ENCODE data around the gene KRT3.

The KRT3 gene

GRCh38 chr12:52835271-52836041 is 39.5 kb upstream of the KRT3 start:
- TF ChIP-seq SIN3A (IDR thresholded peaks at IDR 0.05; ENCODE audit: borderline replicate concordance, insufficient read depth, low read length) (no peak), TAF1 (IDR thresholded peaks at IDR 0.05; ENCODE audit: borderline replicate concordance, insufficient read depth, low read length) (no peak), FOXP2 (optimal IDR thresholded peaks at IDR 0.05; ENCODE audit: borderline replicate concordance, extremely low read depth, extremely low read length, insufficient read depth) (no peak), POLR2AphosphoS5 (IDR thresholded peaks at IDR 0.05; ENCODE audit: low read depth, low read length) (no peak)
- TF ChIP-seq, protein P1, sequence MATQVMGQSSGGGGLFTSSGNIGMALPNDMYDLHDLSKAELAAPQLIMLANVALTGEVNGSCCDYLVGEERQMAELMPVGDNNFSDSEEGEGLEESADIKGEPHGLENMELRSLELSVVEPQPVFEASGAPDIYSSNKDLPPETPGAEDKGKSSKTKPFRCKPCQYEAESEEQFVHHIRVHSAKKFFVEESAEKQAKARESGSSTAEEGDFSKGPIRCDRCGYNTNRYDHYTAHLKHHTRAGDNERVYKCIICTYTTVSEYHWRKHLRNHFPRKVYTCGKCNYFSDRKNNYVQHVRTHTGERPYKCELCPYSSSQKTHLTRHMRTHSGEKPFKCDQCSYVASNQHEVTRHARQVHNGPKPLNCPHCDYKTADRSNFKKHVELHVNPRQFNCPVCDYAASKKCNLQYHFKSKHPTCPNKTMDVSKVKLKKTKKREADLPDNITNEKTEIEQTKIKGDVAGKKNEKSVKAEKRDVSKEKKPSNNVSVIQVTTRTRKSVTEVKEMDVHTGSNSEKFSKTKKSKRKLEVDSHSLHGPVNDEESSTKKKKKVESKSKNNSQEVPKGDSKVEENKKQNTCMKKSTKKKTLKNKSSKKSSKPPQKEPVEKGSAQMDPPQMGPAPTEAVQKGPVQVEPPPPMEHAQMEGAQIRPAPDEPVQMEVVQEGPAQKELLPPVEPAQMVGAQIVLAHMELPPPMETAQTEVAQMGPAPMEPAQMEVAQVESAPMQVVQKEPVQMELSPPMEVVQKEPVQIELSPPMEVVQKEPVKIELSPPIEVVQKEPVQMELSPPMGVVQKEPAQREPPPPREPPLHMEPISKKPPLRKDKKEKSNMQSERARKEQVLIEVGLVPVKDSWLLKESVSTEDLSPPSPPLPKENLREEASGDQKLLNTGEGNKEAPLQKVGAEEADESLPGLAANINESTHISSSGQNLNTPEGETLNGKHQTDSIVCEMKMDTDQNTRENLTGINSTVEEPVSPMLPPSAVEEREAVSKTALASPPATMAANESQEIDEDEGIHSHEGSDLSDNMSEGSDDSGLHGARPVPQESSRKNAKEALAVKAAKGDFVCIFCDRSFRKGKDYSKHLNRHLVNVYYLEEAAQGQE (IDR thresholded peaks at IDR 0.05; ENCODE audit: insufficient read depth in 1 of 2, low read depth in 2 of 2, low read length in 2 of 2), result no peak

GRCh38 chr12:52834727-52835001 is 38.7 kb upstream of the KRT3 start:
- no peak for TF ChIP-seq POLR2AphosphoS5 (IDR thresholded peaks at IDR 0.05; ENCODE audit: low read depth, low read length)
- TF ChIP-seq FOXP2 (optimal IDR thresholded peaks at IDR 0.05; ENCODE audit: borderline replicate concordance, extremely low read depth, extremely low read length, insufficient read depth), result no peak
- TF ChIP-seq, protein P1 (IDR thresholded peaks at IDR 0.05; ENCODE audit: insufficient read depth in 1 of 2, low read depth in 2 of 2, low read length in 2 of 2), result no peak
- TF ChIP-seq TAF1 (IDR thresholded peaks at IDR 0.05; ENCODE audit: borderline replicate concordance, insufficient read depth, low read length), result no peak
- no peak for TF ChIP-seq SIN3A (IDR thresholded peaks at IDR 0.05; ENCODE audit: borderline replicate concordance, insufficient read depth, low read length)

- TF ChIP-seq, protein P1 (IDR thresholded peaks at IDR 0.05; ENCODE audit: insufficient read depth in 1 of 2, low read depth in 2 of 2, low read length in 2 of 2), result no peak
- TF ChIP-seq SIN3A (IDR thresholded peaks at IDR 0.05; ENCODE audit: borderline replicate concordance, insufficient read depth, low read length), result no peak
- TF ChIP-seq TAF1 (IDR thresholded peaks at IDR 0.05; ENCODE audit: borderline replicate concordance, insufficient read depth, low read length), result no peak
Observed at GRCh38 chr12:52833922-52834726, 38.2 kb upstream of the KRT3 start, which contains the start of gene KRT79. KRT79 (minus strand) TSS chr12:52834311; CDS start chr12:52834260, 51 bp downstream.

- TF ChIP-seq POLR2AphosphoS5 (IDR thresholded peaks at IDR 0.05; ENCODE audit: low read depth, low read length) (no peak), SIN3A (IDR thresholded peaks at IDR 0.05; ENCODE audit: borderline replicate concordance, insufficient read depth, low read length) (no peak), TAF1 (IDR thresholded peaks at IDR 0.05; ENCODE audit: borderline replicate concordance, insufficient read depth, low read length) (no peak), FOXP2 (optimal IDR thresholded peaks at IDR 0.05; ENCODE audit: borderline replicate concordance, extremely low read depth, extremely low read length, insufficient read depth) (no peak)
- TF ChIP-seq, protein P1 (IDR thresholded peaks at IDR 0.05; ENCODE audit: insufficient read depth in 1 of 2, low read depth in 2 of 2, low read length in 2 of 2), result no peak
Observed at GRCh38 chr12:52832985-52833905, 37.3 kb upstream of the KRT3 start.
